Adrenal gland (tissue), 12 donors: ENCODE data around the gene PRKCB. TPM values are rescaled to one million over a fixed set of nuclear protein-coding genes. Genes with fewer than 3 reads are reported as not detected.

ENCODE experiments used
- DNase-seq, 7 donors: peaks; one replicate each; pipeline ENCODE4 v3.0.0-alpha.2; 2019 to 2020
- H3K27ac ChIP-seq, 5 donors: fragments of 200-600 bp; sonication (generic) in 4 of 5; 1 replicate in 3 of 5; 2 replicates in 2 of 5; pipeline versions ENCODE4 v1.5.1 to v1.8.0; 2016 to 2020; ENCODE audit warnings: mild to moderate bottlenecking in 1 of 5
- H3K27me3 ChIP-seq: fragments of 200-600 bp; 2 replicates; pipeline ENCODE4 v1.8.0; 2021
- H3K36me3 ChIP-seq, 2 donors: fragments of 200-600 bp; replicated peaks in 1 of 2; 1 replicate in 1 of 2; 2 replicates in 1 of 2; pipeline versions ENCODE4 v1.5.1 to v1.8.0; 2018 to 2022
- H3K4me1 ChIP-seq, 2 donors: fragments of 200-600 bp; replicated peaks in 1 of 2; 1 replicate in 1 of 2; 2 replicates in 1 of 2; pipeline versions ENCODE4 v1.5.1 to v1.8.0; 2018 to 2021
- H3K4me3 ChIP-seq, 4 donors: fragments of 200-600 bp; sonication (generic) in 3 of 4; one replicate each; pipeline ENCODE4 v1.5.1; 2016 to 2018
- H3K9me3 ChIP-seq, 3 donors: fragments of 200-600 bp; sonication (generic) in 1 of 3; replicated peaks in 1 of 3; 1 replicate in 2 of 3; 2 replicates in 1 of 3; pipeline versions ENCODE4 v1.5.1 to v1.8.0; 2016 to 2021
- CTCF ChIP-seq, 6 experiments: fragments of 450-650 bp in 4 of 6; fragments of 200-600 bp in 2 of 6; sonication (generic) in 1 of 6; IDR thresholded peaks; 1 replicate in 5 of 6; 2 replicates in 1 of 6; pipeline versions ENCODE4 v1.5.1 to v1.8.0; 2016 to 2021; ENCODE audit warnings: antibody characterized with exemption in 6 of 6, mild to moderate bottlenecking in 2 of 6, moderate library complexity in 1 of 6
- POLR2A ChIP-seq, 2 donors: fragments of 450-650 bp; IDR thresholded peaks; one replicate each; pipeline ENCODE4 v1.6.1; 2017; ENCODE audit warnings: antibody characterized with exemption in 2 of 2, mild to moderate bottlenecking in 2 of 2, moderate library complexity in 1 of 2
- WGBS, 4 donors: extraction: QIAGEN DNeasy Blood & Tissue Kit in 2 of 4; methylation state at CpG; one replicate each; pipeline versions ENCODE4 v1.1.5 to v1.1.7; 2013 to 2017; 5-methylcytosine and 5-hydroxymethylcytosine counted together
- intact Hi-C, 2 donors: fragments of 100-400 bp; cut with DNase I; formaldehyde crosslinking; loops; one replicate each; pipeline versions ENCODE4 v1.14.1 to v1.15.0; 2022 to 2023
- polyA plus RNA-seq, 3 donors: library from polyadenylated mRNA; stranded (reverse); fragments of 200-250 nt in 2 of 3; fragments of 350-450 nt in 1 of 3; fragmentation: Illumina TruSeq in 1 of 3; extraction: RNeasy Lipid Tissue Mini Kit (QIAGEN cat#74804) in 1 of 3; gene quantifications; one replicate each; pipeline ENCODE4 v1.2.3, GENCODE V29; 2013 to 2014
- total RNA-seq, 9 donors: library from RNA; depleted of rRNA in 4 of 9; stranded (reverse); fragments of >200 nt in 4 of 9; fragments of 120-200 nt in 1 of 9; fragmentation: NEBNext Ultra II Directional in 1 of 9; extraction: Animal tissue kit (Norgen Biotek cat#: 25700) in 1 of 9; gene quantifications; one replicate each; pipeline versions ENCODE4 v1.1.0 to v1.2.4, GENCODE V29; 2013 to 2023
- donor health status: healthy with polysubstance abuse.
- donor health status: Bipolar disorder and iron deficiency.
- donor health status: DM: yes; HTN: yes; CAD: no.
- donor health status: DM: no; HTN: no; CAD: no.
- donor health status: DM: no; HTN: no; CAD: no.
- donor health status: DM: yes; HTN: yes; CAD: no.

PRKCB gene
- total and polyA plus RNA-seq, 12 donors, result 0.54 to 8.0 (median 3.0) TPM

- H3K4me1 ChIP-seq, result no peaks in the 10 kb centered on the region
Observed at GRCh38 chr16:24135624-24136565, 300.1 kb downstream of the PRKCB start.

GRCh38 chr16:24138024-24138423, 302.2 kb downstream of the PRKCB start:
- DNase-seq, result no peak
- intact Hi-C loops, result no loop called here
- Histone ChIP-seq H3K4me1 (no peaks in the 10 kb centered on the region), H3K36me3 (no peaks in the 10 kb centered on the region), H3K27me3 (peaks cover 10% of the 10 kb centered on the region), H3K9me3 (no peaks in the 10 kb centered on the region), H3K27ac (no peak overlapping the region), H3K4me3 (no peak overlapping the region)
- 33 to 51% (median 40%) methylated on average over 2 of the region's 2 CpGs for WGBS, 4 donors
- TF ChIP-seq CTCF (IDR thresholded peaks at IDR 0.05) (no peak), POLR2A (IDR thresholded peaks at IDR 0.05) (no peak)

More at GRCh38 chr16:24135624-24136565, 300.1 kb downstream of the PRKCB start:
- no peak overlapping the region for H3K4me3 ChIP-seq
- 66 to 73% (median 70%) methylated on average over 9 of the region's 9 CpGs for WGBS, 4 donors
- no peak for DNase-seq
- no peaks in the 10 kb centered on the region for H3K9me3 ChIP-seq
- no peak overlapping the region for H3K27ac ChIP-seq
- intact Hi-C loops, result no loop called here
- no peak for TF ChIP-seq CTCF (IDR thresholded peaks at IDR 0.05)
- no peak for TF ChIP-seq POLR2A (IDR thresholded peaks at IDR 0.05)
- no peaks in the 10 kb centered on the region for H3K36me3 ChIP-seq
- no peaks in the 10 kb centered on the region for H3K27me3 ChIP-seq

GRCh38 chr16:24138575-24138974, 302.8 kb downstream of the PRKCB start:
- no peaks in the 10 kb centered on the region for H3K4me1 ChIP-seq
- DNase-seq, result no peak
- H3K9me3 ChIP-seq, result no peaks in the 10 kb centered on the region
- peaks cover 10% of the 10 kb centered on the region for H3K27me3 ChIP-seq
- H3K36me3 ChIP-seq, result no peaks in the 10 kb centered on the region
- 39 to 61% (median 57%) methylated on average over 2 of the region's 2 CpGs for WGBS, 4 donors
- intact Hi-C loops, result no loop called here
- no peak for TF ChIP-seq POLR2A (IDR thresholded peaks at IDR 0.05)
- no peak for TF ChIP-seq CTCF (IDR thresholded peaks at IDR 0.05)
- H3K4me3 ChIP-seq, result no peak overlapping the region
- no peak overlapping the region for H3K27ac ChIP-seq

- Histone ChIP-seq H3K4me1 (no peaks in the 10 kb centered on the region), H3K4me3 (no peak overlapping the region), H3K27ac (no peak overlapping the region), H3K27me3 (peaks cover 10% of the 10 kb centered on the region), H3K9me3 (no peaks in the 10 kb centered on the region), H3K36me3 (no peaks in the 10 kb centered on the region)
- intact Hi-C loops, result no loop called here
- no peak for DNase-seq
- TF ChIP-seq POLR2A (IDR thresholded peaks at IDR 0.05), result no peak
- TF ChIP-seq CTCF (IDR thresholded peaks at IDR 0.05), result no peak
- WGBS, 4 donors, result 52 to 64% (median 59%) methylated on average over 3 of the region's 3 CpGs
Observed at GRCh38 chr16:24139282-24139681, 303.5 kb downstream of the PRKCB start.
